ENCODE measurements around the gene RGSL1.
A peak's percentile ranks its signal among the peaks of the same experiment; 100 is the strongest.

RGSL1 gene

GRCh38 chr1:182587666-182588499, 137.9 kb downstream of the RGSL1 start:
- DNase-seq (ENCODE audit: low read depth in 2 of 3, low spot score in 2 of 3) = no peak

GRCh38 chr1:182588500-182589396, 138.8 kb downstream of the RGSL1 start, which contains the start of gene RNASEL:
Gene RNASEL, minus strand, starts transcription at chr1:182589256. Its CDS starts 2,450 bp downstream, at chr1:182586806.
- no peak for DNase-seq (ENCODE audit: low read depth in 2 of 3, low spot score in 2 of 3)

GRCh38 chr1:182589520-182589919, 139.6 kb downstream of the RGSL1 start:
- no peak for DNase-seq (ENCODE audit: low read depth in 2 of 3, low spot score in 2 of 3)

- no peak for DNase-seq (ENCODE audit: low read depth in 2 of 3, low spot score in 2 of 3)
These were observed 140.0 kb downstream of the RGSL1 start for GRCh38 chr1:182589931-182590330.

- peak in 2 of 3 experiments; percentile 41 to 44 for DNase-seq (ENCODE audit: low read depth in 2 of 3, low spot score in 2 of 3)
These were observed 145.8 kb downstream of the RGSL1 start for GRCh38 chr1:182595641-182596240.

- no peak for DNase-seq (ENCODE audit: low read depth in 2 of 3, low spot score in 2 of 3)
These were observed 147.0 kb downstream of the RGSL1 start for GRCh38 chr1:182596934-182597333.

- DNase-seq (ENCODE audit: low read depth in 2 of 3, low spot score in 2 of 3) = no peak
These were observed 148.3 kb downstream of the RGSL1 start for GRCh38 chr1:182598296-182598695.

- DNase-seq (ENCODE audit: low read depth in 2 of 3, low spot score in 2 of 3) = no peak
These were observed 149.4 kb downstream of the RGSL1 start for GRCh38 chr1:182599339-182599738.

GRCh38 chr1:182600036-182600713, 150.2 kb downstream of the RGSL1 start:
- no peak for DNase-seq (ENCODE audit: low read depth in 2 of 3, low spot score in 2 of 3)

GRCh38 chr1:182600745-182601415, 150.9 kb downstream of the RGSL1 start:
- no peak for DNase-seq (ENCODE audit: low read depth in 2 of 3, low spot score in 2 of 3)

- DNase-seq (ENCODE audit: low read depth in 2 of 3, low spot score in 2 of 3) = peak in 1 of 3 experiments; percentile 45
These were observed 151.5 kb downstream of the RGSL1 start for GRCh38 chr1:182601416-182601786.

- DNase-seq (ENCODE audit: low read depth in 2 of 3, low spot score in 2 of 3) = no peak
These were observed 152.0 kb downstream of the RGSL1 start for GRCh38 chr1:182601913-182602312.

- DNase-seq (ENCODE audit: low read depth in 2 of 3, low spot score in 2 of 3) = no peak
These were observed 153.1 kb downstream of the RGSL1 start for GRCh38 chr1:182602935-182603645.

- no peak for DNase-seq (ENCODE audit: low read depth in 2 of 3, low spot score in 2 of 3)
These were observed 153.8 kb downstream of the RGSL1 start for GRCh38 chr1:182603646-182604174.

GRCh38 chr1:182604175-182605164, 154.5 kb downstream of the RGSL1 start, which contains the start of gene RGS16:
Gene RGS16, minus strand, starts transcription at chr1:182604389. Its CDS starts 130 bp downstream, at chr1:182604259.
- DNase-seq (ENCODE audit: low read depth in 2 of 3, low spot score in 2 of 3) = peak; percentile 91 to 94 (median 92)

- no peak for DNase-seq (ENCODE audit: low read depth in 2 of 3, low spot score in 2 of 3)
These were observed 157.6 kb downstream of the RGSL1 start for GRCh38 chr1:182607566-182607965.

GRCh38 chr1:182608236-182608635, 158.3 kb downstream of the RGSL1 start:
- DNase-seq (ENCODE audit: low read depth in 2 of 3, low spot score in 2 of 3) = no peak
